Measurements from ENCODE around the gene DMGDH.

DMGDH gene

DNA sequence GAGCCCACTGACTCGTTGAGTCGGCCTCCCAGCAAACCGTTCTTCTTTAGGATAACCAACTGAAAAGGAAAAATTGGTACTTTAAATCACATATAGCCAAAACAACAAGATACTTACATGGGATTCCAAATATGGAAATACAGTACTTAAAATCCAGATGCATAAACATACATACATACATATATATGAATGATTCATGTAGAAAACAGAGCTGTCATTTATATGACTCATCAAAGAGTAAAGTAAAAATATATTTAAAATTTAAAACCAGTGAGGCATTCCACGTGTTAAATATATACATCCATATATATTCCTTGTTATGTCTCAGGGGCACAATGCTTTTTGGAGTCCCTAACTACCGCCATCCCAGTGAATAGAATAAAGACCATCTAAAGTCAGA, 36.7 kb downstream of the DMGDH start:
- no CpG with 5 or more reads among the region's 5 CpGs for WGBS (ENCODE audit: insufficient coverage, insufficient read length)
- no peak for DNase-seq (ENCODE audit: low read depth, low spot score)
- no peak overlapping the region for H3K27ac ChIP-seq (ENCODE audit: low read length)
- no peaks in the 10 kb centered on the region for H3K9me3 ChIP-seq (ENCODE audit: control insufficient read depth, insufficient read depth, low read length)
- H3K27me3 ChIP-seq (ENCODE audit: control insufficient read depth, insufficient read depth, low read length) = no peaks in the 10 kb centered on the region
- no peaks in the 10 kb centered on the region for H3K4me1 ChIP-seq (ENCODE audit: control insufficient read depth, insufficient read depth, low read length)
- H3K4me3 ChIP-seq (ENCODE audit: low read length) = no peak overlapping the region
- no peaks in the 10 kb centered on the region for H3K36me3 ChIP-seq (ENCODE audit: control insufficient read depth, insufficient read depth, low read length)

DNA sequence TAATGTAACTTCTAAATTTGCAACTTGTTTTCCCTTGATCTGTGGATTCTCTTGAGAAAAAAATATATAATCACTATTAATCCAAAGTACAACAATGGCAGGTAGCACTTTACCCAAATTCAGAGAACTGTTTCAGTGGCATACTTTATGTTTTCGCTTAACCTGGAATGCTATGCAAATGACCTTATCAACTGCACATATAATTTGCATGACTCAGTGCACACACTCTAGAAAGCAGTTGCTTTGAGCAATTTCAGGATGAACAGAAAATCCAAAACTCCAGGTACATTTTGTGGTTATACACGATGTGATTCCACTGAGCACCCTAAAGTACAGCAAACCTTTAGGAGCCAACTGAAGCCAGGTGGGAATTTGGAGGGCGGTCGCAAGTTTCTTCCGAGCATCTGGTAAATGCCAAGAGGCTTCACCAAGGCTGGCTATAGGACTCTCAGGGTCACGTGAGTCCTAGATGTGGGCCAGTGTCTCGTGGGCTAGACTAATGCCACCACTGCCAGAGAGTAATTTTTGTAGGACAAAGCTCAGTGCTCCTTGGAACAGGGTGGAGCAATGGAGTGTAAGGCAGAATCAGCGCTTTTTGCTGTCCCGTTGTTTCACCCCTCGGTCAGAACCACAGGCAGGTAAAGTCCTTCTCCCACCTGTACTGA, 37.3 kb downstream of the DMGDH start:
- WGBS (ENCODE audit: insufficient coverage, insufficient read length) = no CpG with 5 or more reads among the region's 10 CpGs
- no peaks in the 10 kb centered on the region for H3K27me3 ChIP-seq (ENCODE audit: control insufficient read depth, insufficient read depth, low read length)
- H3K4me3 ChIP-seq (ENCODE audit: low read length) = no peak overlapping the region
- no peaks in the 10 kb centered on the region for H3K36me3 ChIP-seq (ENCODE audit: control insufficient read depth, insufficient read depth, low read length)
- H3K9me3 ChIP-seq (ENCODE audit: control insufficient read depth, insufficient read depth, low read length) = no peaks in the 10 kb centered on the region
- no peak for DNase-seq (ENCODE audit: low read depth, low spot score)
- H3K4me1 ChIP-seq (ENCODE audit: control insufficient read depth, insufficient read depth, low read length) = no peaks in the 10 kb centered on the region
- no peak overlapping the region for H3K27ac ChIP-seq (ENCODE audit: low read length)

DNA sequence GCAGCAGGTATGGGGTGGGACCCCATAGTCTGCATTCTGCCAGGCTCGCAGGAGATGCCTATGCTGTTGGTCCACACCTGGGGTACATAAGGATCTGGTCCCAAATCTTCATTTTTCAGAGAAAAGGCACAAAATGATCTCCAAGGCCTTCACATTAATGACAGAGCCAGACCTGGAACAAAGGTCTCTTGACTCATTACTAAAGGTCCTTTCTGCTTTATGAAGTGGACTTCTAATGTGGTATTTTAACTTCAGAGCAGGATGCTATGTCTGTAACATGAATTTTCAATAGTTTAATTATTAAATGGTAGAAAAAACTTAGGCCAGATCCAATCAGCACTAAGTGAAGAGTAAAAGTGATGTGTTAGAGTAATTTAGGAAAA, 38.0 kb downstream of the DMGDH start:
- H3K9me3 ChIP-seq (ENCODE audit: control insufficient read depth, insufficient read depth, low read length) = no peaks in the 10 kb centered on the region
- H3K4me3 ChIP-seq (ENCODE audit: low read length) = no peak overlapping the region
- no peak for DNase-seq (ENCODE audit: low read depth, low spot score)
- no peaks in the 10 kb centered on the region for H3K4me1 ChIP-seq (ENCODE audit: control insufficient read depth, insufficient read depth, low read length)
- no peaks in the 10 kb centered on the region for H3K36me3 ChIP-seq (ENCODE audit: control insufficient read depth, insufficient read depth, low read length)
- WGBS (ENCODE audit: insufficient coverage, insufficient read length) = no CpG with 5 or more reads among the region's 1 CpG
- no peak overlapping the region for H3K27ac ChIP-seq (ENCODE audit: low read length)
- H3K27me3 ChIP-seq (ENCODE audit: control insufficient read depth, insufficient read depth, low read length) = no peaks in the 10 kb centered on the region

DNA sequence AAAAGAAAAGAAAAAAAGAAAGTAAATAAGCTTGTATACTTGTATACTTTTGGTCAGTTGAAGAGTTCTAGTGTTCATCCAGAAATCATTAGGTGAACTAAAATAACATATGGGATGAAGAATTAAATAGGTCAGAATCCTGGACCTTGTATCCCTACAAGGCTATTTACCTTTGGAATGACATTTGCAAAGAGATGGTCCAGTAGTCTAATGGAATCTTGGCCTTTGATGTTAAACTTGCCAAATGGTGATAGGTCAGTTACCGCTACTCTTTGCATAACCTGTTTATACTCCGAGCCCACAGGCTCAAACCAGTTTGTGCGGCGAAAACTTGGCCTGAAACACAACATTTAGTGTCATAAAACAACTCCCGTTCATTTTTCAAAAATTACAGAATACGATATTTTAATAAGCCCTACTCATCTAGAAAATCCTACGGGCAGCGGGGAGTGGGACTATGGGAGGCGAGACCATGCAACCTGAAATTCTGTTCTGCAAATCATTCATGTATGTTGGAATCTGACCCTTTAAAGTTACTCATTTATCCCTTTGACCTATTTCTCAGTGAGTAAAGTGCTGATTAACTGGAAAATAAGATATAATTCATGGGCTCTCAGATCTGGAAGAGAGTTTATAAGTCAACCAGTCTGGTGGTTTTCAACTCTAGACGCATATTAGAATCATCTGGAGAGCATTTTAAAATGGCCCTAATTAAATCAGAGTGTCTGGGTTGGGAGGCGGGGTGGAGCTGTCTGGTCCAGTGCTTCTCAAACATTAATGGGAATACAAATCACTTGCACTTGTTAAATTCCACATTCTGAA, 38.6 kb downstream of the DMGDH start:
- Histone ChIP-seq H3K36me3 (ENCODE audit: control insufficient read depth, insufficient read depth, low read length) (no peaks in the 10 kb centered on the region), H3K27me3 (ENCODE audit: control insufficient read depth, insufficient read depth, low read length) (no peaks in the 10 kb centered on the region), H3K9me3 (ENCODE audit: control insufficient read depth, insufficient read depth, low read length) (no peaks in the 10 kb centered on the region), H3K27ac (ENCODE audit: low read length) (no peak overlapping the region), H3K4me1 (ENCODE audit: control insufficient read depth, insufficient read depth, low read length) (no peaks in the 10 kb centered on the region), H3K4me3 (ENCODE audit: low read length) (no peak overlapping the region)
- WGBS (ENCODE audit: insufficient coverage, insufficient read length) = 100% methylated on average over 3 of the region's 11 CpGs
- DNase-seq (ENCODE audit: low read depth, low spot score) = no peak

DNA sequence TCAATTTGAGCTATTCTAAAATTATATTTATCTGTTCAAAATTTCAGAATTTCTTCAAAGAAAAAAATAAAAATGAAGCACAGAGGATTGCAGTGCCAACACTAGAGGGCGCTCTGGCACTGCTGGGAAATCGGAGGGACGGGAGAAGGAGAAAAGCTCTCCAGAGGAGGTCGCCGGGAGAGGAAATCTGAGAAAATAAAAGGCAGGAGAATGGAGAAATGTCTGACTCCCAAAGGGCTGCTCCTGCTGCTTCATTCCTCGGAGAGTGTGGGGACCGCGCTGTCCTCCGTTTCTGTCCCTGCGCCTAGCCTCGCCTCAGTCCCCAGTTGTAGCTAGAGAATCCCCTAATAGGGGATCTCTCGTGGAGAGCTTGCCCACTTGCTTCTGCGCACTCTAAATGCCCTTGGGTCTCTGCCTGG, 44.4 kb downstream of the DMGDH start:
- Histone ChIP-seq H3K36me3 (ENCODE audit: control insufficient read depth, insufficient read depth, low read length) (no peaks in the 10 kb centered on the region), H3K9me3 (ENCODE audit: control insufficient read depth, insufficient read depth, low read length) (no peaks in the 10 kb centered on the region), H3K27ac (ENCODE audit: low read length) (no peak overlapping the region), H3K4me3 (ENCODE audit: low read length) (peak overlapping the region; percentile 29; the same call in 1 of the 2 replicates), H3K4me1 (ENCODE audit: control insufficient read depth, insufficient read depth, low read length) (peaks cover 2% of the 10 kb centered on the region; the same call in 1 of the 2 replicates), H3K27me3 (ENCODE audit: control insufficient read depth, insufficient read depth, low read length) (no peaks in the 10 kb centered on the region)
- WGBS (ENCODE audit: insufficient coverage, insufficient read length) = no CpG with 5 or more reads among the region's 13 CpGs
- DNase-seq (ENCODE audit: low read depth, low spot score) = peak; percentile 20

DNA sequence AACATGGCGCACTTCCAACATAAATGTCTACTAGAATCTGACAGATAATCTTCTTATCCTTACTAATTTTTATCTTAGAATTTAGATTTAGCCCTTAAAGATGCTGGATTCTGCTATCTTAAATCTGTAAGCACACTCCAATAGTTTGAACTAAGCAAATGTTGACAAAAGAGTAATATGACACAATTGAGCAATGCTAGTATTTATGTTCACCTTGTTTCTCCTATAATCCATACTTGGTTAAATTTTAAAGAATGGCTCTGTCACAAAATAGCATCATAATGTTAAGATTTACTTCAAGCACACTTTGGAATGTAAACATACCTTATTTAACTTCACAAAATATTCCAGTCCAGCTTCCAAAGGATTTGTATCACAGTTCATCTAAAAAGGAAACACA, 45.5 kb downstream of the DMGDH start:
- Histone ChIP-seq H3K27me3 (ENCODE audit: control insufficient read depth, insufficient read depth, low read length) (no peaks in the 10 kb centered on the region), H3K27ac (ENCODE audit: low read length) (no peak overlapping the region), H3K9me3 (ENCODE audit: control insufficient read depth, insufficient read depth, low read length) (no peaks in the 10 kb centered on the region), H3K36me3 (ENCODE audit: control insufficient read depth, insufficient read depth, low read length) (no peaks in the 10 kb centered on the region), H3K4me3 (ENCODE audit: low read length) (no peak overlapping the region), H3K4me1 (ENCODE audit: control insufficient read depth, insufficient read depth, low read length) (peaks cover 2% of the 10 kb centered on the region; the same call in 1 of the 2 replicates)
- DNase-seq (ENCODE audit: low read depth, low spot score) = no peak
- WGBS (ENCODE audit: insufficient coverage, insufficient read length) = no CpG with 5 or more reads among the region's 1 CpG

DNA sequence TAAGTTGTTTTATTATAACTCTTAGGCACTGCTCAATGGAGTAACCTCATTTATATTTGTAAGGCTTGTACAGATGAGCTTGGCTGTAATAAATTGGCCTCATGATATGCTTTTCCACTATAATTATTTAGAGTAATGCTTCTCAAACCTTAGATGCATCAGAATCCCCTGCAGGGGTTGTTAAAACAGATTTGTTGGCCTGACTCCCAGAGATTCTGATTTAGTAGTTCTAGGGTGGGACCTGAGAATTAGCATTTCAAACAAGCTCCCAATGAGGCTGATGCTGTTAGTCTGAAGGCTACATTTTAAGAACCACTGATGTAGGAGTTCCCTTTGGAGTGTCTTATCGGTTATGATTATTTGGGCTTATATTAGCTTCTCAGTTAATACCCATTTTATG, 46.1 kb downstream of the DMGDH start:
- Histone ChIP-seq H3K27me3 (ENCODE audit: control insufficient read depth, insufficient read depth, low read length) (no peaks in the 10 kb centered on the region), H3K36me3 (ENCODE audit: control insufficient read depth, insufficient read depth, low read length) (no peaks in the 10 kb centered on the region), H3K27ac (ENCODE audit: low read length) (no peak overlapping the region), H3K4me3 (ENCODE audit: low read length) (no peak overlapping the region), H3K9me3 (ENCODE audit: control insufficient read depth, insufficient read depth, low read length) (no peaks in the 10 kb centered on the region), H3K4me1 (ENCODE audit: control insufficient read depth, insufficient read depth, low read length) (peaks cover 2% of the 10 kb centered on the region; the same call in 1 of the 2 replicates)
- WGBS (ENCODE audit: insufficient coverage, insufficient read length) = no CpG with 5 or more reads among the region's 1 CpG
- DNase-seq (ENCODE audit: low read depth, low spot score) = no peak

DNA sequence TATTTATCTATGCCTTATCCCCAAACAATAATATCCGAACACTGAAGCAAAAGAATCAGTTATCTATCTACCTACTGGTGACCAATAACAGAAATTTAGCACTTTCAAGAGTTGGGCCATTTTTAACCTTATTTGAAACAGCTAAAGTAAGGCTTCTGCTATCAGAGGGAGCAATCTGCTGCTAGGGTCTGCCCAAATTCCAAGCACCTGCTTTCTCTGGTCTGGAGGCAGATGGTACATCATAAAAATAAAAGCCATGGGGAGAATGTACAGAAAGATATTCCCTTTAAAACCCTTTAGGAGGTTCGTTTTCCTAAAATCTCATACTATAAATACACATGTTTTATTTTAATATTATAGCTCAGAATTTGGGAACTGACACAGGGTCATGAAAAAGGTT, 46.7 kb downstream of the DMGDH start:
- Histone ChIP-seq H3K9me3 (ENCODE audit: control insufficient read depth, insufficient read depth, low read length) (no peaks in the 10 kb centered on the region), H3K4me1 (ENCODE audit: control insufficient read depth, insufficient read depth, low read length) (peaks cover 2% of the 10 kb centered on the region; the same call in 1 of the 2 replicates), H3K4me3 (ENCODE audit: low read length) (no peak overlapping the region), H3K36me3 (ENCODE audit: control insufficient read depth, insufficient read depth, low read length) (no peaks in the 10 kb centered on the region), H3K27me3 (ENCODE audit: control insufficient read depth, insufficient read depth, low read length) (no peaks in the 10 kb centered on the region), H3K27ac (ENCODE audit: low read length) (no peak overlapping the region)
- no peak for DNase-seq (ENCODE audit: low read depth, low spot score)
- WGBS (ENCODE audit: insufficient coverage, insufficient read length) = no CpG with 5 or more reads among the region's 2 CpGs

DNA sequence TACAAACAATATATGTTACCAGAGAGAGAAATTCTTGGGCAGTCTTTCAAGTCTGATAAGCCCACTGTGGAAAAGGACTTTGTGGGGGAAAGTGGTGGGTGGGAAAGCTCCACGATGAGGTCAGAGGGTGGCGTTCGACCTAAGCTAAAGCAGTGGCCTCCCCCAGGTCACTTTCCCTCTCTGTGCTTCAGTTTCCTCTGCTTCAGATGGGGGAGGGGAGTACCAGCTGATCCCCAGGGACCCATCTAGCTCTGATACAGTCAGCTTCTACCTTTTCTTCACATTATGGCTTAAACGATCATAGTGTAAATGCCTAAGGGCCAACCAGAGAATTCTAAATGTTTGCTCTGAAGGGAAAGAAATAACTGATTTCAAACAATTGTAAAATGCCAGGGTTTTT, 47.7 kb downstream of the DMGDH start:
- H3K4me3 ChIP-seq (ENCODE audit: low read length) = no peak overlapping the region
- H3K27me3 ChIP-seq (ENCODE audit: control insufficient read depth, insufficient read depth, low read length) = no peaks in the 10 kb centered on the region
- H3K36me3 ChIP-seq (ENCODE audit: control insufficient read depth, insufficient read depth, low read length) = no peaks in the 10 kb centered on the region
- WGBS (ENCODE audit: insufficient coverage, insufficient read length) = no CpG with 5 or more reads among the region's 4 CpGs
- no peak for DNase-seq (ENCODE audit: low read depth, low spot score)
- no peaks in the 10 kb centered on the region for H3K9me3 ChIP-seq (ENCODE audit: control insufficient read depth, insufficient read depth, low read length)
- no peak overlapping the region for H3K27ac ChIP-seq (ENCODE audit: low read length)
- peaks cover 2% of the 10 kb centered on the region; the same call in 1 of the 2 replicates for H3K4me1 ChIP-seq (ENCODE audit: control insufficient read depth, insufficient read depth, low read length)

DNA sequence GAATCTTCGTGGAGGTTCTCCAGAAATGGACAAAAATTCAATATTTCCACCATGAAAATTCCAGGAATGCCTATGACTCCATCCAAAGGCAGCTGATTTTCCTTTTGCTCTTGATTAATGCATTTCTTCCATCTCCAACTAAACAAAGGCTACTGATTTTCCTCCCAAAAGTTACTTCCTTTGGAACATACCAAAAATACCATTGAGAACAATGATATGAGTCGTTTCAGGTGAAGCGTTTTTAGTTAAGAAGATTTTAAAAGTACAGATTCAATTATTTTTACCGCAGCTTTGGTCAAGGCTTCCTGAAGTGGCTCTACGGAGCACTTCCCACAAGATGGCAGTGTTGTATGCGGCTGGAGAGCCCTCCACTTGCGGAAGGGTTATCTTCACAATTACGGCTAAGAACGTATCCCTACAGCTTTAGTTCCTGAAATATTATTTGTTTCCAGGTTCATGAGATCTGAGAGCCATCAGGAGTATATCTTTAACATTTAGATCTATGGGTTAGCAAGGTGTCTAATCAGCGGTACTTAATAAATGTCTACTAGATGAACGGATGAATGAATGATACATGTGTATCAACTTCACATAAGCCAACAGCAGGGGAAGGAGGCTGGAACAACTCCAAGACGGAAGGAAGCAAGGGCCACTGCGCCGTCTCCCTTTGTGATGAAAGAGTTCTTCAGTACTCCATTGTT, 48.5 kb downstream of the DMGDH start:
- Histone ChIP-seq H3K27ac (ENCODE audit: low read length) (no peak overlapping the region), H3K9me3 (ENCODE audit: control insufficient read depth, insufficient read depth, low read length) (no peaks in the 10 kb centered on the region), H3K4me1 (ENCODE audit: control insufficient read depth, insufficient read depth, low read length) (peaks cover 2% of the 10 kb centered on the region; the same call in 1 of the 2 replicates), H3K4me3 (ENCODE audit: low read length) (no peak overlapping the region), H3K27me3 (ENCODE audit: control insufficient read depth, insufficient read depth, low read length) (no peaks in the 10 kb centered on the region), H3K36me3 (ENCODE audit: control insufficient read depth, insufficient read depth, low read length) (no peaks in the 10 kb centered on the region)
- DNase-seq (ENCODE audit: low read depth, low spot score) = no peak
- WGBS (ENCODE audit: insufficient coverage, insufficient read length) = no CpG with 5 or more reads among the region's 14 CpGs
